ENCODE measurements around the gene LAMC3.

- TF ChIP-seq, protein P1, sequence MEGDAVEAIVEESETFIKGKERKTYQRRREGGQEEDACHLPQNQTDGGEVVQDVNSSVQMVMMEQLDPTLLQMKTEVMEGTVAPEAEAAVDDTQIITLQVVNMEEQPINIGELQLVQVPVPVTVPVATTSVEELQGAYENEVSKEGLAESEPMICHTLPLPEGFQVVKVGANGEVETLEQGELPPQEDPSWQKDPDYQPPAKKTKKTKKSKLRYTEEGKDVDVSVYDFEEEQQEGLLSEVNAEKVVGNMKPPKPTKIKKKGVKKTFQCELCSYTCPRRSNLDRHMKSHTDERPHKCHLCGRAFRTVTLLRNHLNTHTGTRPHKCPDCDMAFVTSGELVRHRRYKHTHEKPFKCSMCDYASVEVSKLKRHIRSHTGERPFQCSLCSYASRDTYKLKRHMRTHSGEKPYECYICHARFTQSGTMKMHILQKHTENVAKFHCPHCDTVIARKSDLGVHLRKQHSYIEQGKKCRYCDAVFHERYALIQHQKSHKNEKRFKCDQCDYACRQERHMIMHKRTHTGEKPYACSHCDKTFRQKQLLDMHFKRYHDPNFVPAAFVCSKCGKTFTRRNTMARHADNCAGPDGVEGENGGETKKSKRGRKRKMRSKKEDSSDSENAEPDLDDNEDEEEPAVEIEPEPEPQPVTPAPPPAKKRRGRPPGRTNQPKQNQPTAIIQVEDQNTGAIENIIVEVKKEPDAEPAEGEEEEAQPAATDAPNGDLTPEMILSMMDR (conservative IDR thresholded peaks at IDR 0.05; ENCODE audit: low read depth, low read length), result no peak
- no peak for TF ChIP-seq EZH2 (IDR thresholded peaks at IDR 0.05; ENCODE audit: borderline replicate concordance, low read depth, low read length, poor library complexity, severe bottlenecking)
These were observed 31.2 kb upstream of the LAMC3 start for GRCh38 chr9:130977811-130978221.

Data from A673 (cell line).